ENCODE results near the gene TAOK3.

- TF ChIP-seq CTCF (IDR thresholded peaks at IDR 0.05; ENCODE audit: insufficient read depth, low read depth, low read length) (no peak), EZH2 (IDR thresholded peaks at IDR 0.05; ENCODE audit: insufficient read depth, low read length) (no peak)
Observed at GRCh38 chr12:118213452-118213851, 159.3 kb downstream of the TAOK3 start.

Measured in astrocyte (in vitro differentiated cells and primary cell).